ENCODE results near the gene SLC3A2.

The SLC3A2 gene

DNA sequence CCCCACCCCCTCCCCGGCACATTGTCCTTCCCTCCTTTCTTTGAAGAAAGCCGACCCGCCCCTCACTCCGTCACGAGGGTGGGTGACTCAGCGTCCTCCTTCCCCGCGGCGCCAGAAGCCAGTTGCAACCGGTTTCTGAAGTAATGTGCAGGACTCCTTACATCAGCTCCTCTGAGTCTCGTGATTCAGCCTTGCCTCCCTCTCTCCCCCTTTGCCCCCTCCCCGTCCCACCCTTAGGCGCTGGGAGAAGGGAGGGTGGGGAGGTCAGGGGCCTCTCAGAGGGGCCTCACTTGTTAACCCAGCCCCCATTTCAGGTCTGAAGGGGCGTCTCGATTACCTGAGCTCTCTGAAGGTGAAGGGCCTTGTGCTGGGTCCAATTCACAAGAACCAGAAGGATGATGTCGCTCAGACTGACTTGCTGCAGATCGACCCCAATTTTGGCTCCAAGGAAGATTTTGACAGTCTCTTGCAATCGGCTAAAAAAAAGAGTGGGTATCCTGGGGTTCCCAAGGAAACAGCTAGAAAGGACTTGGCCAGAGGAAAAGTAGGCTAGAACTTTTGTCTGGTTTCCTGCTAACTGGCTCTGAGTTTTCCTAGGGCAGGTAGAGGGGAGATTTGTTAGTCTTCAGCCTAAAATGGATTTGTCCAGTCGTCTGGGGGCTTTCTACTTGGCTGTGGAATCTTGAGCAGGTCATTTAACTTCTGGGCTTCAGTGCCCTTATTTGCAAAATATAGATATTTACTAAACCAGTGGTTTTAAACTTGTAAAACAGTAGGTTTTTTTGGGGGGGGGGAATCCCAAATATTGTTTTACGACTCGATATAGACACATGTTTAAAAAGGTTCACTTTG, 1.1 kb downstream of the SLC3A2 start:
- peak; percentile 94 to 97 for DNase-seq

DNA sequence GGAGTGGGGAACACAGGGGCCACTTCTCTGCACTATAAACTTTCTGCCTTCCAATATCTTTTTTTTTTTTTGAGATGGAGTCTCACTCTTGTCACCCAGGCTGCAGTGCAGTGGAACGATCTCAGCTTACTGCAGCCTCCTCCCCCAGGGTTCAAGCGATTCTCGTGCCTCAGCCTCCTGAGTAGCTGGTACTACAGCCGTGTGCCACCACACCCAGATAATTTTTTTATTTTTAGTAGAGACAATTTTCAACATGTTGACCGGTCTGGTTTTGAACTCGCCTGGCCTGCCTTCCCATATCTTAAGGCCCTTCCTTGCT, 1.7 kb downstream of the SLC3A2 start:
- no peak for DNase-seq

DNA sequence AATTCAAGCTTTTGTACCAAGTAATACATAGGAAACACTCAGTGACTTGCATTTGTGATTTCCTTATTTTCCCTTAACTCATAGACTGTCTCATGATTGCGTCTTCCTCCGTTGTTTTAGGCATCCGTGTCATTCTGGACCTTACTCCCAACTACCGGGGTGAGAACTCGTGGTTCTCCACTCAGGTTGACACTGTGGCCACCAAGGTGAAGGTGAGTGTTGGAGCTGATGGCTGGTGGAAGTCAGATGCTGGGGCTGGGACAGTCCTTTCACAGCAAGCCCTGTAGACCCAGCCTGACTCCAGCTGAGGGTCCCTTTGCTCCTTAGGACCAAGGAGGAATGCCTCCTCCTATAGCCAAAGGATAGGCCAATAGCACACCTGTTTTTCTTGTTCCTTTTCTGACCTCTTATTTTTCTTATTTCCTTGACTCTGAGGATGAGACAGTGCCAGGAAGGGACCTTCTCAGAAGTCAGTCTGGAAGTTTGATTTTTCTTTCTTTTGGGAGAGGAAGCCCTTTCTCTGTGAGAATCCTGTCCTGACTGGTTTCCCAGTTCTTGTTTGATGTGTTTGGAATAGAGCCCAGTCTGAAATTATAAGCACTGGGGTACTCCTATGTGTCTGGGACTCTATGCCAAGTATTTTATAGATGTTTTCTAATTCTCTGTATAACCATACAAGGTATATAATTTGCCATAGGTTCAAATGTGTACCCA, 2.2 kb downstream of the SLC3A2 start:
- peak; percentile 37 to 47 for DNase-seq

DNA sequence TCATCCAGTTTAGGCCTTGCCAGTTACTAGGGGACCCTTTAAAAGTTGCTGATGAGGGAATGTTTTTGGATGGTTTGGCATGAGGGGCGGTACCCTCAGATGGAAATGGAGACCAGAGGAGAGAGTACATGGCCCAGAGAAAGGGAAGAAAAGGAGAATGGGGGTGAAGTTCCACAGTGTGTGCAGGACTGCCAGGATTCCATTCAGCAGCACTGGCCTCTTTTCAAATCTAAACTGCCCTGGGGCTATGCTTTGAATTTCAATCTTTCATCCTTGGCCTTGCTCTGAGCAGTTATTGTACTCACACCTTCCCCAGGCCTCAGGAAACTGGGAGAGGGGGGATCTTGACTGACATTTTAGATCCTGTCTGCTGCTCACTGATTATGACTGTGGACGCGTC, 3.0 kb downstream of the SLC3A2 start:
- DNase-seq: no peak

DNA sequence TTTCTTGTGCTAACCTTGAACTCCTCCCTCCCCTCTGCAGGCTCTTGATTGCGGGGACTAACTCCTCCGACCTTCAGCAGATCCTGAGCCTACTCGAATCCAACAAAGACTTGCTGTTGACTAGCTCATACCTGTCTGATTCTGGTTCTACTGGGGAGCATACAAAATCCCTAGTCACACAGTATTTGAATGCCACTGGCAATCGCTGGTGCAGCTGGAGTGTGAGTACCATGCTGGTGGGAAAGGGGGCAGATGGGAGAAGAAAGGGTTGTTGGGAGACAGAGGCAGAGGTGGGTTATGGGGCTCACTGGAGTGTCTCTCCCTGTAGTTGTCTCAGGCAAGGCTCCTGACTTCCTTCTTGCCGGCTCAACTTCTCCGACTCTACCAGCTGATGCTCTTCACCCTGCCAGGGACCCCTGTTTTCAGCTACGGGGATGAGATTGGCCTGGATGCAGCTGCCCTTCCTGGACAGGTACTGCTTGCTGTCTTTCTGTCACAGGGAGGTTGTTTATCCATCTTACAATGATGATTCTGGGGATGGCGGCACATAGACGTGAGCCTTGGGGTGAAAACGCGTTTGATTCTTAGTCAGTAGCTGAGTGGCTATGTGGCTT, 4.5 kb downstream of the SLC3A2 start:
- no peak for DNase-seq

DNA sequence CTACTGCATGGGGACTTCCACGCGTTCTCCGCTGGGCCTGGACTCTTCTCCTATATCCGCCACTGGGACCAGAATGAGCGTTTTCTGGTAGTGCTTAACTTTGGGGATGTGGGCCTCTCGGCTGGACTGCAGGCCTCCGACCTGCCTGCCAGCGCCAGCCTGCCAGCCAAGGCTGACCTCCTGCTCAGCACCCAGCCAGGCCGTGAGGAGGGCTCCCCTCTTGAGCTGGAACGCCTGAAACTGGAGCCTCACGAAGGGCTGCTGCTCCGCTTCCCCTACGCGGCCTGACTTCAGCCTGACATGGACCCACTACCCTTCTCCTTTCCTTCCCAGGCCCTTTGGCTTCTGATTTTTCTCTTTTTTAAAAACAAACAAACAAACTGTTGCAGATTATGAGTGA, 7.7 kb downstream of the SLC3A2 start:
- no peak for DNase-seq

DNA sequence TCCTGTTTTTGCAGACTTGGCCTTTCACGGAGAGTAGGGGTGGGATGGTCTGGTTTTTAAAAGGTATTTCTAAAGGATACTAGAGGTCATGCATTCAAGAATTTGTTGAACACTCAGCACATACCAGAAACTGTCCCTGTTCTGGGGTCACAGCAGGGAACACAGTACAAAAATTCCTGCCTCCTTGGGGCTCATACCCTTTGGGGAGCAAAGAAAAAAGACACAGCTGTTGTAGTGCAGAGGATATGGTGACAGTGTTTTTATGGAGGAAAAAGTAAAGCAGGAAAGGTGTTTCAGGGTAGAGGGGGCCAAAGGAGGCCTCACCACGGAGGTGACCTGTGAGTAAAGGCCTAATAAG, 8.4 kb downstream of the SLC3A2 start:
- DNase-seq: no peak

DNA sequence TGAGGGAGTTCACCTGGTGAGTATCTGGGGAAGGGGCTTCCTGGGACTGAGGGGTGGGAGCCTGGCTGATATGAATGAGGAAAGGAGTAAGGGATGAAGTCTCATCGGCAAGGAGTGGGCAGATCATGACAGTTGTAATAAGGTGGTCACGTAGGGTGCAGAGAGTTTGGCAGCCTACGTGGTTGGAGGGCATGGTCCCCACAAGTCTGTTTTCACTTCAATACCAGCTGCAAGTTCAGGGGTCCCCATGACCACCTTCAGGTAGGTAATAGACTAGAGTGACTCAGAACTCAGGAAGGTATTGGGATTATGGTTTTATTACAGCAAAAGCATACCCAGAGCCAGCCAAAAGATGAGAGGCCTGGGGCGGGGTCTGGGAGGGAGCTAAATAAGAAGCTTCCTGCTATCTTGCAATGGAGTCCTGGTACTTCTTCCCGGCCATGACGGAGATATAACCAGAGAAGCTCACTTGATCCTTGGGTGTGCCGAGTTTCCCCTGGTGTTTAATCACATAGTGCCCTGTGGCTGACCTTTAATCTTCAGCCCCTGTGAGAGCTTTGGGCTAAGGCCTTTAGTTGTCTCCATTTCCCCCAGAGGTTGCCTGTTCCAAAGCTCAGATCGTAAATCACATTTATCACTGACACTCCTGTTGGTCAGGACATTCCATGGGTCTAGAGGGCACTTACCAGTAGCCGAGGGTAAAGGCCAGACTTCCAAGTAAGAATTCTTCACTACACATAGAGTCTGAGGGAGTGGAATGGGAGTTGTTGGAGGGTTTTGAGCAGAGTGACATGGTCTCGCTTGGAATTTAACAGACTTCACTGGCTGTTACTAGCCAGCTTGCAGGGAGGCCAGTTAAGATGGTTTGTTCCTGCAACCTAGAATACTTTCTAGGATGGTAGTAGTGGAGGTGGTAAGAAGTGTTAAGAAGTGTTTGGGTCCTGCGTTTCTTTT, 9.1 kb downstream of the SLC3A2 start:
- no peak for DNase-seq

DNA sequence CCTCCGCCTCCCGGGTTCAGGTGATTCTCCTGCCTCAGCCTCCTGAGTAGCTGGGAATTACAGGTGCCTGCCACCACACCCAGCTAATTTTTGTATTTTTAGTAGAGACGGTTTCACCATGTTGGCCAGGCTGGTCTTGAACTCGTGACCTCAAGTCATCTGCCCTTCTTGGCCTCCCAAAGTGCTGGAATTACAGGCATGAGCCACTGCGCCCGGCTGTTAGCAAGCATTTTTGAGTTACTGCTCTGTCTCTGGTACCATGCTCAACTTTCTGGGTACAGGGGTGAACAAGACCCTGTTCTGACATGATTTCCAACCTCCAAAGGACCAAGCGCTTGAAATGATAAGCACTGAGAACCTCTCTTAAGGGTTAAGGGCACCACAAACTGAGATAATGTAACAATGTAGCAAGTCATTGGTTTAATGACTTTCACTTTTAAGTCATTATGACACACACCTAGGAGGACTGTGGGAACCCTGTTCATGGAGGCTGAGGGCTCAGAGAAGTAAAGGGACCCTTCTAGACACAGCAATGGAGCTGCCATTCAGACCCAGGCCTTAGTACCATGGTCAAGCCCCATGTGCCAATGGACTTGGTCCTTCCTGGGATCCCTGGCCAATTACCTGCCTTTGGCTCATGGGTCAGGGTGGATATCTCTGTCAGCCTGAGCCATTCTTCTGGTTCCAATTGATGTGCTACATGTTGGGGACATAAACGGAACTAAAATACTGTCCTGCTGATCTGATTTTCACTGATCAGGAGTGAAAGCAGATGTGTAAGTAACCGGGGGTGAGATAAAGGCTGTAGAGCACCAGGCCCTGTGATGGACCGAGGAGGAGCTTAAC, 11.6 kb downstream of the SLC3A2 start:
- no peak for DNase-seq

DNA sequence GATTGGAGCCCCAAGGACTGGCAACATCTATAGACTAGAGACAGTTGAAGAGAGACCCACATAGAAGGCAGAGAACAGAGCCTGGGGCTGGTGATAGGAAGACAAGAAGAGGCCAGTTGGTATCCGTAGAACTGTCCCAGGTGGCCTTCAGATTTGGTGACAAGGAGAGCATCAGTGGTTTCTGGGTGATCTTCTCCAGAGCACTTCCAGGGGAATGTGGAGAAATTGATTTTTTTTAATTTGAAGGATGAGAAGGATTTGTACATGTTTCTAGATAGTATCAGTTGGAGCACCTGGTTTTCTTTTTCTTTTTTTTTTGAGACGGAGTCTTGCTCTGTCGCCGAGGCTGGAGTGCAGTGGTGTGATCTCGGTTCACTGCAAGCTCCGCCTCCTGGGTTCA, 14.8 kb downstream of the SLC3A2 start:
- no peak for DNase-seq

DNA sequence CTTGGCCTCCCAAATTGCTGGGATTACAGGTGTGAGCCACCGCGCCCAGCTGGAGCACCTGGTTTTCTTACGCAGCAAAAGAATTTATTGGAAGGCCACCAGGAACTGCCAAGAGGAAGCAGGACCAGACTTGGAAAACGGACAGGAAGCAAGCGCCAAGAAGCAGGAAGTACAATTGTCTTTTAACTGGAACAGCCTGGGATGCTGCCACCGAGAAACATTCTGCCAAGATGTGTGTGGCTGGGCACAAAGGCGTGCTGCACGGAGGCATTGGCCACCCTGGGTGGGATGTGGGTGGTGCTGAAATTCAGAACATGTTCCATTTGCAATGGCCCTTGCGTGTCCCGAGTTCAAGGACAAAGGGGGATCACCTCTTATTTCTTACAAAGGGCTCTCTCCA, 15.4 kb downstream of the SLC3A2 start:
- DNase-seq: no peak

DNA sequence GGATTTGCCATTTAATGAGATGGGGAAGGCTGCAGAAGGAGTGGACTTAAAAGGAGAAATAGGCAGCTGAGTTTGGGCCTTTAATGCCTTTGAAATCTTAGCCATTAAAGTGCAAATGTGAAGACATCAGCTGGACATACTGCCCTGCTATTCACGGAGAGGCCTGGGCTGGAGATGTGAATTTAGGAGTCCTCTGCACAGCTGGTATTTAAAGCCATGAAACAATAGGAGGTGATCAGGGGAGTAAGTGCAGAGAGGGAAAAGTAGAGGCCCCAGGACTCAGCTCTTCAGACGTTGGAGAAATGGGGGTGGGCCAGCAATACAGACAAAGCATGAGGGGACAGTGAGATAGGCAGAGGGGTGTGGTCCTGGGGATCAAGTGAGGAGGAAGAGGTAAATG, 16.6 kb downstream of the SLC3A2 start:
- no peak for DNase-seq

DNA sequence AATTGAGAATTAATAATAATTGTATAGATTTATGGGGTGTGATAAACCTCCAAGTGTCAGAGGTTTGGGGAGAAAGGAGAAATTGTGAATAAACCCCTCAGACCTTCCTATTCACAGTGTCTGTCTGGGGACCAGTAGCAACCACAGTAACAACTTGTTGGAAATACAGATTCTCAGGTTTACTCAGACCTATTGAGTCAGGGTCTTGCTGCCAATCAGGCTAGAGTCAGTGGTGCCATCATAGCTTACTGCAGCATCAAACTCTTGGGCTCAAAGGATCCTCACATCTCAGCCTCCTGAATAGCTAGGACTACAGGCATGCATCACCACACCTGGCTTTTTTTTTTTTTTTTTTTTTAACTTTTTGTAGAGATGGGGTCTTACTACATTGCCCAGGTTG, 17.3 kb downstream of the SLC3A2 start:
- DNase-seq: no peak

DNA sequence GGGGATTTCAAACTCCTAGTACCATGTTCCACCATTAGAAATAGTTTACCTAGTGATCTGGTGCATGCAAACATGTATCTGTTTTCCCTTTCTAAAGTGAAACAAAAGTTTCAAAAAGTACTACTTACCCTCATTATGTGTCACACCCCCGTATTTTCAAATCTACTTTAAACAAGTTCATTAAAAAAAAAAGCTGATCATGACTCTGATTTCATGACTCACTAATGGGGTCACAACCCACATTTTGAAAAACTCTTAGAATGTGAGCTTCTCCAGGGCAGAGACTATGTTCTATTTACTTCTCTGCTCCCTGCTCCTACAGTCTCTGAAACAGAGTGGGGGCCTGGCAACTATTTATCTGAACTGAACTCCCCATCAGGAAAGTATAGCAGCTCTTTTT, 22.2 kb downstream of the SLC3A2 start:
- DNase-seq: no peak

DNA sequence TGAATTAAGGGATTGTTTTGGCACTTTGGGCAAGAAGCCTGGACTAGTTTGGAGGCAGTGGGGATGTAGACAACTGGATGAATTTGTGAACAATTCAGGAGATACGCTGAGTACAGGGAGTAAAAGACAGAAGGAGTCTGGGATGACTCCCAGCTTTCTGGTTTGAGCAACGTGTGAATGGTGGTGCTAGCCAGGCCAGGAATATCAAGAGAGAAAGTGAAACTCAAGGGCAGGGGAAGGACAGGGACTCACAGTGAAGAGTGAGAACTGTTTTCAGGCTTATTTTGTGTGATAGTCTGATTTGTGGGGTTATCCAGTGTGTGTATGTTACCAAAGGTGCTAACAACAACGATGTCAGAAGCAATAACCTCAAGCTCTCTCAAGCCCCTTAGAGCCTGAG, 24.6 kb downstream of the SLC3A2 start:
- no peak for DNase-seq

DNA sequence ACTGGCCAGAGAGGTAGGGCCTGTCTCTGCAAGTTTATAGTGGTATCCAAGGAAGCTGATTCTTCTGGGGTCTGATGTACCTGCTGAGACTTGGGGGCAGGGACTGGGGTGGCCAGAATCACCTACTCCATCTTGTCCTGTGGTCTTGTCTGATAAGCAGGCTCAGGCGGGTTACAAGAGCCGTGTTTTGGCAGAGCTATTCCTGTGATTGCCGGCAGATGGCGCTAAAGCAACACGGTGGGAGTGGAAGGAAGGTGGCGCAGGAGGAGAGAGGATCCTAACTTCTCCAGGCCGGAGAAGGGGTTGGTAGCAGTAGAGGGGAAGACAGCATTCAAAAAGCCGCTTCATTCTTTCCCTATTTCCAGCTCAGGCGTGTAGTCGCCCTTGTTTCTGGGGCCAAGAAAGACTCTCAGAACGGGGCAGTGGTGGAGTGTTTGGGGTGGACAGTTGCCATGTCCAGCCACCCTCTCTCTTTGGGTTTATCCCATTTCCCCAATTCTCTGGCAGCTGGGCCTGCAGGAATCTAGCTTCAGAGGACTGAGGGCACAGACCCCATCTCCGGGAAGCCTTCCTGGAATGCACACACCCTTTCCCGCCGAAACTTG, 25.3 kb downstream of the SLC3A2 start:
- peak; percentile 61 to 98 for DNase-seq

DNA sequence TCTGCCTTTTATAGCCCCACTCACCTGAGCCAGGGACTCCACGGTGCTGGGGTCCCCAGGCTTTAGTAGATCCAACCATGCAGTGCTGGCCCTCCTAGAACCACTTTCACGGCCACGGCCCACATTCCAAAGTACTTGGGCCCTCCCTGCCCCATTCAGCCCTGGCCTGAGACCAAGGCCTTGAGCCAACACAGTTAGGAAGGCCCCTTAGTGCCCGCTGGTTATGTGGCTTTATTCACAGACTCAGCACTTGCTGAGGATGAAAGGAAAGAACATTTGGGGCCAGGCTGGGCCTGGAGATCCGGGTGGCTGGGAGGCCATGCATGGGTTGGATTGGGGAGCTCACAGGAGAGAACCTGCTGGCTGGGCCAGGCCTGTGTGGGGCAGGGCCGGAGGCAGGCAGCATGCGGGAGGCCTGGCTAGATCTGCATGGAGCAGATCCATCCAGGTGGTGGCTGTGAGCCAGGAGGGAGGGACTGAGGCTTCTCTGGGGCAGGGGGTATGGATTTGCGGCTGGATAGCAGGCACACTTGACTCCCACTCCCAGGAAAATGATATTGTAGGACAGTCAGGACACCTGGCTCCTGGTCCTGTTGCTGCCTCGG, 27.9 kb downstream of the SLC3A2 start:
- no peak for DNase-seq

DNA sequence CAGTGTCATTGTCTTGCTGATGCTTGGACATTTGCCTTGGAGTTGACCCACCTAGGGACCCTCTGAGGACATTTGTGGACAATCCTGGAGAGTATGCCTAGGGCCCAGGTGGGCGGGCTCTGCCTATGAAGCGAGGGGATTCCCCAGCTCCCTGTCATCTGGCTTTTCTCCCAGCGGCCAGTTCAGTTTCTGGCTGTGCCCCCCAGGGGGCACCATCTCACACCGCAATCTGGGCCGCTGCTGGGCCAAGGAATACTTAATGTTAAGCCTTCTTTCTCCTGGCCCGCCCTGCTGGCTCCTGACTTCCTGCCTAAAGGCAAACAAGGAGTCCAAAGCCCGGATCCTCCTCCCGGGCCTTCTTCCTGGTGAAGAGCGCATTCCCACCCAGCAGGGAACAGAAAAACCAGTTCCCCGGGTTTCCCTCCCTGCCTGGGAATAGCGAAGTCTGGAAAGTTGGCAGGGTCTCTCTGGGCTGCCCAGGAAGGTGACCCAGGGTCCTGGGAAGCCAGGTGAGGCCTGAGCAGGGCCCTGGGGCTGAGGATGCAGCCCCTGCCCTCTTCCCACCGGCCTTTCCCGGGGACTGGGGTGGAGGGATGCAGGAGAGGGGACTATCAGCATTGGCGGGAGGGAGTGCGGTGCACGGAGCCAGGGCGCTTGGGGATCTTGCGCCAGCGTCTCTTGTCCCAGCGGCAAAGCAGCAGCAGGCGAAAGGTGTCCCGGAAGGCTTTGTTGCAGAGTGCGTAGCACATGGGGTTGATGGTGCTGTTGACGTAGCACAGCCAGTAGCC, 28.6 kb downstream of the SLC3A2 start:
- DNase-seq: peak; percentile 37 to 39

DNA sequence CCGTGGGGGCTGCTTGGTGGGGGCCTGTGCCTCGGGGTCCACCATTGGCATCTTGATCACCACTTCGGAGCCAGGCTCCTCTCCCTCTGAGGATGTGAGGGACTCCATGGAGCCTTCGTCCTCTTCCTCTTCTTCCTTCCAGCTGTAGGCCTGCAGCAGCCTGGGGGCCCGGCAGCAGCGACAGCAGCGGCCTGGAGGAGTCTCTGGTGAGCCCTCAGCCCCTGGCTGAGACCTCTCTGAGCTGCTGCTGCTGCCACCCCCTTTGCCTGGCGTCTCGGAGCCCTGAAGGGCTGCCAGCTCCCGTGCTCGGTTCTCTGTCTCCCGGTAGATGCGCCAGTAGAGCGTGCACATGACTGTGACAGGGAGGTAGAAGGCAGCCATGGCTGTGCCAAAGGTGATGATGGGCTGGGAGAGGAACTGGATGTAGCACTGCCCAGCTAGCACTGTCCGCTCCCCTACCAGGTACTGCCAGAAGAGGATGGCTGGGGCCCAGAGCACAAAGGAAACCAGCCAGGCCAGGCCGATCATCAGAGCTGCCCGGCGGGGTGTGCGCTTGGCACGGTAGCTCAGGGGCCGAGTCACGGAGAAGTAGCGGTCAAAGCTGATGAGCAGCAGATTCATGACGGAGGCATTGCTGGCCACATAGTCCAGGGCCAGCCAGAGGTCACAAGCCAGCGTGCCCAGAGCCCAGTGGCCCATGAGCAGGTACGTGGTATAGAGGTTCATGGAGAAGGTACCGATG, 29.6 kb downstream of the SLC3A2 start:
- DNase-seq: no peak
